HCT116 (cell line): ENCODE results near the gene HSP90AB1. TPM values are rescaled to one million over a fixed set of nuclear protein-coding genes. Genes with fewer than 3 reads are reported as not detected.

Source experiments
- ATAC-seq: fragments of 200-7000 bp; cut with Tn5 transposase; 2 replicates; pipeline ENCODE4 v1.9.1; 2020; ENCODE audit warnings: mild to moderate bottlenecking, moderate library complexity
- BruUV-seq: library from RNA; stranded (reverse); fragments of 400-500 nt; replicated peaks from 2 replicates; lab custom pipeline; 2021; lab: Mats Ljungman, UMichigan
- CTCF ChIA-PET: fragments of 300-600 bp; sonication (Branson Sonifier 250); formaldehyde crosslinking; loops from one replicate; lab custom pipeline; 2021; ENCODE audit warnings: antibody characterized with exemption; lab: Charles Lee
- POLR2A ChIA-PET: fragments of 300-600, 350-600 bp; sonication (Branson Sonifier 250); formaldehyde crosslinking; loops from one replicate; lab custom pipeline; 2021; ENCODE audit warnings: antibody characterized with exemption; lab: Charles Lee
- RAD21 ChIA-PET, 2 experiments: fragments of 300-600 bp; sonication (Branson Sonifier 250); formaldehyde crosslinking; loops; one replicate each; lab custom pipeline; 2023; ENCODE audit warnings: low total read pairs in 2 of 2; ENCODE audit not compliant: uncharacterized antibody in 2 of 2, unreplicated experiment in 2 of 2, low non-redundant PET in 1 of 2; lab: Charles Lee
- DNase-seq: peaks from one replicate; pipeline ENCODE4 v3.0.0-alpha.2; 2010; ENCODE audit warnings: low read depth, low spot score
- H2AFZ ChIP-seq: fragments of 200-600 bp; shearing (Covaris generic), sonication (generic); 2 replicates; pipeline ENCODE4 v1.6.1; 2017; ENCODE audit warnings: low read depth, mixed run types, mixed read lengths, antibody characterized with exemption, low read length; ENCODE audit not compliant: poor library complexity, severe bottlenecking
- H3K27ac ChIP-seq: 2 replicates; pipeline ENCODE4 v1.5.1; 2012; ENCODE audit warnings: low read depth, low read length
- H3K27me3 ChIP-seq: fragments of 200-600 bp; sonication (generic); 2 replicates; pipeline ENCODE4 v1.6.1; 2016; ENCODE audit warnings: mixed run types, low read length, mixed read lengths; ENCODE audit not compliant: insufficient read depth
- H3K36me3 ChIP-seq, 2 experiments: fragments of 200-500 bp in 1 of 2; fragments of 200-600 bp in 1 of 2; sonication (Bioruptor generic) in 1 of 2; sonication (generic) in 1 of 2; 2 replicates each; pipeline versions ENCODE4 v1.5.1 to v1.6.1; 2014 to 2016; ENCODE audit warnings: low read length in 2 of 2, inconsistent platforms in 1 of 2, mixed read lengths in 1 of 2, mixed run types in 1 of 2; ENCODE audit not compliant: insufficient read depth in 2 of 2, control insufficient read depth in 1 of 2
- H3K4me1 ChIP-seq, 2 experiments: fragments of 200-600 bp in 1 of 2; sonication (generic) in 1 of 2; 2 replicates each; pipeline versions ENCODE4 v1.5.1 to v1.6.1; 2012 to 2017; ENCODE audit warnings: low read length in 2 of 2, inconsistent platforms in 1 of 2, mild to moderate bottlenecking in 1 of 2, mixed read lengths in 1 of 2, mixed run types in 1 of 2, moderate library complexity in 1 of 2; ENCODE audit not compliant: insufficient read depth in 2 of 2, control insufficient read depth in 1 of 2
- H3K4me2 ChIP-seq: fragments of 200-600 bp; sonication (generic); 2 replicates; pipeline ENCODE4 v1.6.1; 2017; ENCODE audit warnings: mixed run types, low read length, mixed read lengths
- H3K4me3 ChIP-seq, 2 experiments: fragments of 200-600 bp in 1 of 2; sonication (generic) in 1 of 2; replicated peaks in 1 of 2; 2 replicates each; pipeline ENCODE4 v1.5.1; 2011 to 2016; ENCODE audit warnings: low read length in 2 of 2, control low read depth in 1 of 2, low read depth in 1 of 2, mild to moderate bottlenecking in 1 of 2, mixed read lengths in 1 of 2, mixed run types in 1 of 2
- H3K79me2 ChIP-seq: fragments of 200-600 bp; sonication (generic); 2 replicates; pipeline ENCODE4 v1.6.1; 2017; ENCODE audit warnings: mild to moderate bottlenecking, mixed run types, low read length, moderate library complexity, mixed read lengths; ENCODE audit not compliant: insufficient read depth
- H3K9ac ChIP-seq: fragments of 200-600 bp; sonication (generic); 2 replicates; pipeline ENCODE4 v1.6.1; 2016; ENCODE audit warnings: low read length, mixed read lengths
- H3K9me2 ChIP-seq: fragments of 200-600 bp; sonication (generic), shearing (Covaris generic); 2 replicates; pipeline ENCODE4 v1.6.1; 2017; ENCODE audit warnings: mixed run types, mild to moderate bottlenecking, moderate library complexity; ENCODE audit not compliant: insufficient read depth
- H3K9me3 ChIP-seq, 2 experiments: fragments of 200-500 bp in 1 of 2; fragments of 200-600 bp in 1 of 2; sonication (Bioruptor generic) in 1 of 2; sonication (generic) in 1 of 2; 2 replicates each; pipeline ENCODE4 v1.6.1; 2014 to 2017; ENCODE audit warnings: low read length in 2 of 2, mixed read lengths in 2 of 2, inconsistent platforms in 1 of 2, low read depth in 1 of 2, mild to moderate bottlenecking in 1 of 2, mixed run types in 1 of 2, moderate library complexity in 1 of 2; ENCODE audit not compliant: control insufficient read depth in 1 of 2, insufficient read depth in 1 of 2
- H4K20me1 ChIP-seq: fragments of 200-600 bp; sonication (generic), shearing (Covaris generic); 2 replicates; pipeline ENCODE4 v1.6.1; 2017; ENCODE audit warnings: mixed run types, mild to moderate bottlenecking, moderate library complexity; ENCODE audit not compliant: insufficient read depth
- ELF1 ChIP-seq: IDR thresholded peaks from 2 replicates; pipeline ENCODE4 v1.6.1; 2012; ENCODE audit warnings: low read depth, borderline replicate concordance
- EZH2phosphoT487 ChIP-seq: fragments of 200-600 bp; IDR thresholded peaks from 2 replicates; pipeline ENCODE4 v1.6.1; 2018; ENCODE audit warnings: antibody characterized with exemption, borderline replicate concordance
- JUND ChIP-seq: IDR thresholded peaks from 2 replicates; pipeline ENCODE4 v1.6.1; 2012
- POLR2A ChIP-seq: IDR thresholded peaks from 2 replicates; pipeline ENCODE4 v1.7.0; 2011; ENCODE audit warnings: borderline replicate concordance; ENCODE audit not compliant: insufficient read depth, insufficient read length; ENCODE audit errors: extremely low read depth
- RAD21 ChIP-seq: IDR thresholded peaks from 2 replicates; pipeline ENCODE4 v1.6.1; 2012; ENCODE audit warnings: low read depth, mild to moderate bottlenecking
- SIN3A ChIP-seq: IDR thresholded peaks from 2 replicates; pipeline ENCODE4 v1.6.1; 2012; ENCODE audit warnings: low read depth
- SP1 ChIP-seq: IDR thresholded peaks from 2 replicates; pipeline ENCODE4 v1.6.1; 2012; ENCODE audit warnings: low read depth
- YY1 ChIP-seq: IDR thresholded peaks from 2 replicates; pipeline ENCODE4 v1.6.1; 2011; ENCODE audit warnings: low read length, low read depth, moderate library complexity, mild to moderate bottlenecking; ENCODE audit not compliant: insufficient replicate concordance; ENCODE audit errors: extremely low read depth
- ZNF274 ChIP-seq: fragments of 200-500 bp; sonication (Bioruptor generic); IDR thresholded peaks from 2 replicates; pipeline ENCODE4 v1.6.1; 2014; ENCODE audit warnings: mild to moderate bottlenecking, low read depth, low read length, inconsistent platforms
- intact Hi-C: fragments of 100-400 bp; cut with micrococcal nuclease; formaldehyde crosslinking; loops from 2 replicates; pipeline ENCODE4 v1.10.0; 2022
- total RNA-seq: library from RNA; stranded (reverse); gene quantifications from one replicate; pipeline ENCODE4 v1.2.1, GENCODE V29; 2021; ENCODE audit not compliant: unreplicated experiment
- TF ChIP-seq, protein P1 (sequence below): IDR thresholded peaks from 2 replicates; pipeline ENCODE4 v1.6.1; 2012
- TF ChIP-seq, protein P2 (sequence below), 3 experiments: fragments of 200-600 bp in 1 of 3; sonication (generic) in 1 of 3; IDR thresholded peaks in 2 of 3; conservative IDR thresholded peaks in 1 of 3; 2 replicates each; pipeline ENCODE4 v1.5.1; 2012 to 2017; ENCODE audit warnings: low read depth in 2 of 3, low read length in 2 of 3, antibody characterized with exemption in 1 of 3, borderline replicate concordance in 1 of 3, control low read depth in 1 of 3, mild to moderate bottlenecking in 1 of 3, mixed read lengths in 1 of 3, mixed run types in 1 of 3, moderate library complexity in 1 of 3; ENCODE audit not compliant: insufficient read depth in 1 of 3

HSP90AB1 gene
- total RNA-seq, 1 experiment from 2014 or later = 2,554 TPM

DNA sequence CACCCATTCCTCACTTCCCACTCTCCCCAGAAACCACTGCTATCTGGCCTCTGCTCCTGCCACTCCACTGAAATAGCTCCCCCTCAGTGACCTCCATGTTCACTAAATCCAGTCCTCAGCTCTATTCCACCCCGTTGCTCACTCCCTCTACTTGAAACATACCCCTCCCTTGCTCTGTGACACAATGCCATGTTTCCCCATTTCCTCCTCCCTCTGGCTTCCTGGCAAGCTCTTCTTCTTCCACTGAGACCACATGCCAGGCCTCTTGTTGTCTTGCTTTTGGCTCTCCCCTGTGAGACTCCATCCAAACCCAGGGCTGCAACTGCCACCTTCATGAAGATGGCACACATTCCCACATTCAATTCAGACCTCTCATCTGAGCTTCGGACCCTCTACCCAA lies 37.2 kb downstream of the HSP90AB1 start:
- peaks cover 45% of the 10 kb centered on the region for H3K27me3 ChIP-seq
- no peak for TF ChIP-seq ZNF274
- TF ChIP-seq YY1 = no peak
- TF ChIP-seq, protein P1, sequence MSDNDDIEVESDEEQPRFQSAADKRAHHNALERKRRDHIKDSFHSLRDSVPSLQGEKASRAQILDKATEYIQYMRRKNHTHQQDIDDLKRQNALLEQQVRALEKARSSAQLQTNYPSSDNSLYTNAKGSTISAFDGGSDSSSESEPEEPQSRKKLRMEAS = no peak

DNA sequence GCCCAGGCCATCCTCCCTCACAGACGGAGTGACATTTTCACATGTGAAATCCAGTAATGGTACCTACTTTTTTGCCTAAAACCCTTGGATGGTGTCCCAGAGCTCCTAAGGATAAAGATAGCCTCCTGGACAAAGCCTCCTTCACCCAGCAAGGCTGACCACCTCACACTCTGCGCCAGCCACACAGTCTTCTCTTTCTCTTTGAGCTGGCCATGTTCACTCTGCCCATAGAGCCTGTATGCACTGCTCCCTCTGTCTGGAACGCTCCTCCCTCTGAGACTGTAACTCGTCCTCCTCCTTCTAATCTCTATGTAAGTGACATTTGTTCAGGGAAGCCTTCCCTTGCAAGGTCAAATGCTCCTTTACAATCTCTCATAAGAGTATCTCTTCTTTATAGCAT lies 38.0 kb downstream of the HSP90AB1 start:
- Histone ChIP-seq H3K27me3 (peaks cover 50% of the 10 kb centered on the region), H3K79me2 (no peaks in the 10 kb centered on the region), H2AFZ (no peak overlapping the region), H3K9me2 (no peaks in the 10 kb centered on the region), H3K27ac (no peak overlapping the region), H3K4me2 (no peak overlapping the region), H3K36me3 (no peaks in the 10 kb centered on the region), H3K9ac (no peak overlapping the region), H4K20me1 (no peaks in the 10 kb centered on the region), H3K4me1 (no peaks in the 10 kb centered on the region), H3K4me3 (no peak overlapping the region), H3K9me3 (no peaks in the 10 kb centered on the region)
- TF ChIP-seq YY1 (no peak), POLR2A (no peak), SIN3A (no peak), ELF1 (no peak), EZH2phosphoT487 (no peak), JUND (no peak), RAD21 (no peak), SP1 (no peak)
- TF ChIP-seq, protein P2, sequence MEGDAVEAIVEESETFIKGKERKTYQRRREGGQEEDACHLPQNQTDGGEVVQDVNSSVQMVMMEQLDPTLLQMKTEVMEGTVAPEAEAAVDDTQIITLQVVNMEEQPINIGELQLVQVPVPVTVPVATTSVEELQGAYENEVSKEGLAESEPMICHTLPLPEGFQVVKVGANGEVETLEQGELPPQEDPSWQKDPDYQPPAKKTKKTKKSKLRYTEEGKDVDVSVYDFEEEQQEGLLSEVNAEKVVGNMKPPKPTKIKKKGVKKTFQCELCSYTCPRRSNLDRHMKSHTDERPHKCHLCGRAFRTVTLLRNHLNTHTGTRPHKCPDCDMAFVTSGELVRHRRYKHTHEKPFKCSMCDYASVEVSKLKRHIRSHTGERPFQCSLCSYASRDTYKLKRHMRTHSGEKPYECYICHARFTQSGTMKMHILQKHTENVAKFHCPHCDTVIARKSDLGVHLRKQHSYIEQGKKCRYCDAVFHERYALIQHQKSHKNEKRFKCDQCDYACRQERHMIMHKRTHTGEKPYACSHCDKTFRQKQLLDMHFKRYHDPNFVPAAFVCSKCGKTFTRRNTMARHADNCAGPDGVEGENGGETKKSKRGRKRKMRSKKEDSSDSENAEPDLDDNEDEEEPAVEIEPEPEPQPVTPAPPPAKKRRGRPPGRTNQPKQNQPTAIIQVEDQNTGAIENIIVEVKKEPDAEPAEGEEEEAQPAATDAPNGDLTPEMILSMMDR (IDR thresholded peaks at IDR 0.05 in 2 of 3, conservative IDR thresholded peaks at IDR 0.05 in 1 of 3; ENCODE audit: borderline replicate concordance in 1 of 3, insufficient read depth in 1 of 3, low read depth in 2 of 3, low read length in 2 of 3) = no peak
- DNase-seq = no peak
- intact Hi-C loops = no loop called here
- no peak for ATAC-seq
- no TSS peak for BruUV-seq
- POLR2A ChIA-PET = no interaction called here
- RAD21 ChIA-PET = no interaction called here
- CTCF ChIA-PET = no interaction called here

More for the DNA sequence above, 37.2 kb downstream of the HSP90AB1 start:
- Histone ChIP-seq H3K9me2 (no peaks in the 10 kb centered on the region), H2AFZ (no peak overlapping the region), H3K4me1 (peaks cover 3 to 7% of the 10 kb centered on the region in 2 experiments), H3K4me2 (no peak overlapping the region), H3K9me3 (no peaks in the 10 kb centered on the region), H3K36me3 (no peaks in the 10 kb centered on the region), H3K27ac (no peak overlapping the region), H4K20me1 (no peaks in the 10 kb centered on the region), H3K9ac (no peak overlapping the region), H3K79me2 (no peaks in the 10 kb centered on the region), H3K4me3 (no peak overlapping the region)
- ChIA-PET RAD21 (no interaction called here), CTCF (no interaction called here), POLR2A (no interaction called here)
- no TSS peak for BruUV-seq
- intact Hi-C loops = no loop called here
- no peak for DNase-seq
- ATAC-seq = no peak
